ENCODE measurements around the gene CDKL1. TPM values are rescaled to one million over a fixed set of nuclear protein-coding genes. Genes with fewer than 3 reads are reported as not detected.

CDKL1 gene
- total and polyA plus RNA-seq, 2 experiments from 2014 or later, result 1.9 to 13.1 TPM

DNA sequence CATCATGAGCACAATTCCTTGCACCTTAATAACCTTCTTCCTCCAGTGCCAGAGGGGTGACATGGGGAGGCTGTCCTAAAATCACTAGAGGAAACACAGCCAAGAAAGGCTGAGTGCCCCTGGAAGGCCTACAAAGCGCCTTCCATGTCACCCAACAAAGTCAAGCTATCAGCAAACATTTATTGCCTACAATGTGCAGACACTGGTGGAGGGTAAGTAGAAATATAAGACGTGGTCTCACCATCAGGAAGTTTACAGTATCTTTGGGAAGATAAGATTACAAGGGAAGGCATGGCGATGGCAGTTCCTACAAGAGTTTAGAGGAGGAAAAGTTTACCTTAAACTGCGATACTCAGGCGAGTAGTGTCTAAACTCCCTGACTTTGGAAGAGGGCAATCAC is 56.6 kb downstream of the CDKL1 start:
- no peak overlapping the region for H2AFZ ChIP-seq
- H3K27ac ChIP-seq, result peak overlapping the region; percentile 67
- no peaks in the 10 kb centered on the region for H3K36me3 ChIP-seq (replicated peaks; ENCODE audit: insufficient read depth, low read depth)
- no peak overlapping the region for H3K4me3 ChIP-seq
- H3K4me1 ChIP-seq (ENCODE audit: insufficient read depth), result peaks cover 47% of the 10 kb centered on the region
- peak overlapping the region; percentile 43 for H3K4me2 ChIP-seq
- no peaks in the 10 kb centered on the region for H3K9me2 ChIP-seq (replicated peaks; ENCODE audit: insufficient read depth)
- H3K79me2 ChIP-seq, result no peaks in the 10 kb centered on the region
- H3K27me3 ChIP-seq, result no peaks in the 10 kb centered on the region
- no peaks in the 10 kb centered on the region for H4K20me1 ChIP-seq (ENCODE audit: insufficient read depth, poor library complexity, severe bottlenecking)
- WGBS (ENCODE audit: low lambda C conversion rate, missing lambda C conversion rate), result 35% methylated on average over 5 of the region's 5 CpGs
- TF ChIP-seq, protein P1, sequence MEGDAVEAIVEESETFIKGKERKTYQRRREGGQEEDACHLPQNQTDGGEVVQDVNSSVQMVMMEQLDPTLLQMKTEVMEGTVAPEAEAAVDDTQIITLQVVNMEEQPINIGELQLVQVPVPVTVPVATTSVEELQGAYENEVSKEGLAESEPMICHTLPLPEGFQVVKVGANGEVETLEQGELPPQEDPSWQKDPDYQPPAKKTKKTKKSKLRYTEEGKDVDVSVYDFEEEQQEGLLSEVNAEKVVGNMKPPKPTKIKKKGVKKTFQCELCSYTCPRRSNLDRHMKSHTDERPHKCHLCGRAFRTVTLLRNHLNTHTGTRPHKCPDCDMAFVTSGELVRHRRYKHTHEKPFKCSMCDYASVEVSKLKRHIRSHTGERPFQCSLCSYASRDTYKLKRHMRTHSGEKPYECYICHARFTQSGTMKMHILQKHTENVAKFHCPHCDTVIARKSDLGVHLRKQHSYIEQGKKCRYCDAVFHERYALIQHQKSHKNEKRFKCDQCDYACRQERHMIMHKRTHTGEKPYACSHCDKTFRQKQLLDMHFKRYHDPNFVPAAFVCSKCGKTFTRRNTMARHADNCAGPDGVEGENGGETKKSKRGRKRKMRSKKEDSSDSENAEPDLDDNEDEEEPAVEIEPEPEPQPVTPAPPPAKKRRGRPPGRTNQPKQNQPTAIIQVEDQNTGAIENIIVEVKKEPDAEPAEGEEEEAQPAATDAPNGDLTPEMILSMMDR (IDR thresholded peaks at IDR 0.05; ENCODE audit: poor library complexity), result no peak
- TF ChIP-seq EZH2phosphoT487 (IDR thresholded peaks at IDR 0.05; ENCODE audit: low read depth, severe bottlenecking, unreplicated experiment) (no peak), EZH2 (IDR thresholded peaks at IDR 0.05; ENCODE audit: borderline replicate concordance) (no peak)
- no peak for DNase-seq (ENCODE audit: low spot score)
- H3K9me3 ChIP-seq (ENCODE audit: low read depth), result no peaks in the 10 kb centered on the region

GRCh38 chr14:50339178-50339804 is 57.4 kb downstream of the CDKL1 start:
- no peaks in the 10 kb centered on the region for H3K79me2 ChIP-seq
- peak overlapping the region; percentile 32 for H3K4me2 ChIP-seq
- peaks cover 44% of the 10 kb centered on the region for H3K4me1 ChIP-seq (ENCODE audit: insufficient read depth)
- no peaks in the 10 kb centered on the region for H3K27me3 ChIP-seq
- no peak overlapping the region for H2AFZ ChIP-seq
- H4K20me1 ChIP-seq (ENCODE audit: insufficient read depth, poor library complexity, severe bottlenecking), result no peaks in the 10 kb centered on the region
- no peaks in the 10 kb centered on the region for H3K9me3 ChIP-seq (ENCODE audit: low read depth)
- H3K4me3 ChIP-seq, result no peak overlapping the region
- 27% methylated on average over 2 of the region's 3 CpGs for WGBS (ENCODE audit: low lambda C conversion rate, missing lambda C conversion rate)
- TF ChIP-seq, protein P1 (IDR thresholded peaks at IDR 0.05; ENCODE audit: poor library complexity), result no peak
- TF ChIP-seq EZH2phosphoT487 (IDR thresholded peaks at IDR 0.05; ENCODE audit: low read depth, severe bottlenecking, unreplicated experiment) (no peak), EZH2 (IDR thresholded peaks at IDR 0.05; ENCODE audit: borderline replicate concordance) (no peak)
- DNase-seq (ENCODE audit: low spot score), result no peak
- H3K36me3 ChIP-seq (replicated peaks; ENCODE audit: insufficient read depth, low read depth), result no peaks in the 10 kb centered on the region
- no peaks in the 10 kb centered on the region for H3K9me2 ChIP-seq (replicated peaks; ENCODE audit: insufficient read depth)
- H3K27ac ChIP-seq, result peak overlapping the region; percentile 67

DNA sequence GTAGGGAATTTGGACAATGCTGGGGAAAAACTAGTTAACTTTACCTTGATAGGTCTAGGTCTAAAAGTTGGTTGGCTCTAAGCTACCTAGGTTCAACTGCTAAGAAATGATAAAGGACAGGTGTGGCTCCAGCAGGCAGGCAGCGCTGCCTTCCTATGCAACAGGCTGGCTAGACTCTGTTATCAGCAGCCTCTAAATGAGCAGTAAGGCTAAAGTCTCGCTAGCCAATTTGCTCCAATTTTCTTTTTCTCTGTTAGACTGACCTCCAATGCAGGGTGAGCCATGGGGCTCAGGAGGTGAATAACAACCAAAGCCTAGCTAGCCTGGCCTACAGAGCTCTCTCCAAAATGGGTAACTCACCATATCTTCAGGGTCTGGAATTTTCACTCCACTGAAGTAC is 58.1 kb downstream of the CDKL1 start:
- Histone ChIP-seq H3K27me3 (no peaks in the 10 kb centered on the region), H4K20me1 (ENCODE audit: insufficient read depth, poor library complexity, severe bottlenecking) (no peaks in the 10 kb centered on the region), H3K36me3 (replicated peaks; ENCODE audit: insufficient read depth, low read depth) (no peaks in the 10 kb centered on the region), H2AFZ (no peak overlapping the region), H3K9me2 (replicated peaks; ENCODE audit: insufficient read depth) (no peaks in the 10 kb centered on the region), H3K4me2 (peak overlapping the region; percentile 32), H3K9me3 (ENCODE audit: low read depth) (no peaks in the 10 kb centered on the region), H3K27ac (no peak overlapping the region), H3K4me3 (no peak overlapping the region), H3K4me1 (ENCODE audit: insufficient read depth) (peaks cover 44% of the 10 kb centered on the region), H3K79me2 (no peaks in the 10 kb centered on the region)
- no peak for DNase-seq (ENCODE audit: low spot score)
- TF ChIP-seq, protein P1 (IDR thresholded peaks at IDR 0.05; ENCODE audit: poor library complexity), result no peak
- no peak for TF ChIP-seq EZH2phosphoT487 (IDR thresholded peaks at IDR 0.05; ENCODE audit: low read depth, severe bottlenecking, unreplicated experiment)
- TF ChIP-seq EZH2 (IDR thresholded peaks at IDR 0.05; ENCODE audit: borderline replicate concordance), result no peak
- 59% methylated on average over 2 of the region's 2 CpGs for WGBS (ENCODE audit: low lambda C conversion rate, missing lambda C conversion rate)
